ENCODE results near the gene TMEM185B. TPM values are rescaled to one million over a fixed set of nuclear protein-coding genes. Genes with fewer than 3 reads are reported as not detected.
"Not testable (repeated sequence)": the region's sequence is repeated elsewhere in the genome, so short reads cannot be mapped to it uniquely, and the experiment has no call there.

TMEM185B gene
- total and polyA plus RNA-seq, 4 experiments from 2014 or later = 17.5 to 24.9 (median 20.6) TPM

- peaks cover 0 to under 1% of the 10 kb centered on the region in 2 donors for H3K36me3 Mint-ChIP-seq
- no peak overlapping the region for H3K4me3 Mint-ChIP-seq
- H3K27me3 Mint-ChIP-seq = no peaks in the 10 kb centered on the region
- no peaks in the 10 kb centered on the region for H3K36me3 ChIP-seq (ENCODE audit: insufficient read depth, low read length)
- peaks cover 0 to 7% (median 1%) of the 10 kb centered on the region in 4 donors for H3K4me1 Mint-ChIP-seq
- H3K9me3 ChIP-seq (ENCODE audit: control insufficient read depth in 1 of 2, low read length in 2 of 2) = no peaks in the 10 kb centered on the region
- H3K27ac ChIP-seq (ENCODE audit: low read depth, low read length) = no peak overlapping the region
- no peaks in the 10 kb centered on the region for H3K27me3 ChIP-seq (ENCODE audit: insufficient read depth, low read length)
- no peaks in the 10 kb centered on the region for H3K4me1 ChIP-seq (ENCODE audit: insufficient read depth, low read length)
- no peak overlapping the region for H3K4me3 ChIP-seq (ENCODE audit: low read length in 2 of 2)
- intact Hi-C loops (cut with micrococcal nuclease) = no loop called here
- POLR2A ChIA-PET (ENCODE audit: partially characterized antibody) = interaction anchor here (0.6 kb wide), 1 partner anchor 171 kb away, joined by 3 read pairs; no protein-coding TSS in a partner anchor
- H3K9me3 Mint-ChIP-seq = peaks cover 0 to 2% (median 0%) of the 10 kb centered on the region in 8 donors
- CTCF ChIA-PET (ENCODE audit: partially characterized antibody) = interaction anchor here (1.4 to 1.6 kb wide), 2 partner anchors 19 to 109 kb away, joined by 3 to 7 read pairs; no protein-coding TSS in a partner anchor
- DNase-seq = no peak
- peak overlapping the region in 1 of 7 donors; percentile 24 for H3K27ac Mint-ChIP-seq
These were observed 19.2 kb downstream of the TMEM185B start for GRCh38 chr2:120204022-120204405.

DNA sequence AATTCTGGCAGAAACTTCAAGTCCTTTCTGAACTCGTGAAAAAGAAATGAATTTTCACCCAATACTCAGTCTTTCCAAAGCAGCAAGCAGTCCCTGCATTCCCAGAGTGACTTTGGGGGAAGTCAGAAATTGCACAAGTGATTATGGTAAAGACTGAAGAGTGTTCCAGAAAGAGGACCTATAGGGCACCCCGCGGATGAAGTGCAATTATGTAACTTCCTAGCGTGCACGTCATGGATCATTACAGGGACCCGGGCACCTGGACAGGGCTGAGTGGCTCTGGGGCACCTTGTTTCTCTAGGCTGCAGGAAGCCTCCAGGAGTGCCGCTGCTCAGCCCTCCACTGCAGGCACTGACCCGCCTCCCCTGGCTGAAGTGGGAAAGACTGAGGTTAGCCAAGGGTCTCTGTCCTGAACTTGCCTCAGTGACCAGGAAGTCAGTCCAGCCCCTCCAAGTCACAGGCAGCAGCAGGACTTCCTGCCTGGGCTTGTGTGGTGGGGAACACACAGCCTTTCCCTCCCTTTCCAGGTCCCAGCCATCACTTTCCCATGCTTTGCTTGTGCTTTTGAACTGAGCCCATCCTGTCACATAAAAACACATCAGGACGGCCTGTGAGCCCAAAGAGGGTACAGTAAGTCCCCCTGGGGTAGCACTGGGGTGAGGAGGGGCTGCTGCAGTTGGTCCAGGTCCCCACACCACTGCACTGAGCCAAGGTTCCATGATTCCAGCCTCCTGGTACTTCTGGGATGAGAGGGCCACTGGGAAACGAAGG, 19.8 kb downstream of the TMEM185B start:
- no peaks in the 10 kb centered on the region for H3K9me3 ChIP-seq (ENCODE audit: control insufficient read depth in 1 of 2, low read length in 2 of 2)
- Mint-ChIP-seq H3K36me3 (peaks cover 0 to 3% of the 10 kb centered on the region in 2 donors), H3K9me3 (peaks cover 0 to 5% (median 2%) of the 10 kb centered on the region in 8 donors), H3K27me3 (no peaks in the 10 kb centered on the region), H3K27ac (peak overlapping the region in 1 of 7 donors; percentile 24), H3K4me3 (no peak overlapping the region), H3K4me1 (peaks cover 0 to 7% (median 1%) of the 10 kb centered on the region in 4 donors)
- no peaks in the 10 kb centered on the region for H3K27me3 ChIP-seq (ENCODE audit: insufficient read depth, low read length)
- no peak for DNase-seq
- ChIA-PET POLR2A (ENCODE audit: partially characterized antibody) (no interaction called here), CTCF (ENCODE audit: partially characterized antibody) (no interaction called here)
- intact Hi-C loops (cut with micrococcal nuclease) = no loop called here
- no peaks in the 10 kb centered on the region for H3K4me1 ChIP-seq (ENCODE audit: insufficient read depth, low read length)
- no peak overlapping the region for H3K4me3 ChIP-seq (ENCODE audit: low read length in 2 of 2)
- H3K36me3 ChIP-seq (ENCODE audit: insufficient read depth, low read length) = no peaks in the 10 kb centered on the region
- H3K27ac ChIP-seq (ENCODE audit: low read depth, low read length) = no peak overlapping the region

- H3K27me3 ChIP-seq (ENCODE audit: insufficient read depth, low read length); H3K27me3 Mint-ChIP-seq; H3K4me3 Mint-ChIP-seq; H3K36me3 Mint-ChIP-seq; H3K36me3 ChIP-seq (ENCODE audit: insufficient read depth, low read length); intact Hi-C loops (cut with micrococcal nuclease); H3K9me3 ChIP-seq (ENCODE audit: control insufficient read depth in 1 of 2, low read length in 2 of 2); H3K27ac Mint-ChIP-seq; DNase-seq; H3K4me1 ChIP-seq (ENCODE audit: insufficient read depth, low read length); H3K4me3 ChIP-seq (ENCODE audit: low read length in 2 of 2); H3K27ac ChIP-seq (ENCODE audit: low read depth, low read length); H3K4me1 Mint-ChIP-seq: not testable (repeated sequence)
- peaks cover 0 to 31% (median 14%) of the 10 kb centered on the region in 8 donors for H3K9me3 Mint-ChIP-seq
- POLR2A ChIA-PET (ENCODE audit: partially characterized antibody) = interaction anchor here (1.6 kb wide), 1 partner anchor 19 kb away, joined by 4 read pairs; no protein-coding TSS in a partner anchor
- CTCF ChIA-PET (ENCODE audit: partially characterized antibody) = interaction anchor here (1.5 to 1.6 kb wide), 2 partner anchors 15 to 23 kb away, joined by 4 to 6 read pairs; no protein-coding TSS in a partner anchor
These were observed 23.3 kb downstream of the TMEM185B start for GRCh38 chr2:120199817-120200459.

DNA sequence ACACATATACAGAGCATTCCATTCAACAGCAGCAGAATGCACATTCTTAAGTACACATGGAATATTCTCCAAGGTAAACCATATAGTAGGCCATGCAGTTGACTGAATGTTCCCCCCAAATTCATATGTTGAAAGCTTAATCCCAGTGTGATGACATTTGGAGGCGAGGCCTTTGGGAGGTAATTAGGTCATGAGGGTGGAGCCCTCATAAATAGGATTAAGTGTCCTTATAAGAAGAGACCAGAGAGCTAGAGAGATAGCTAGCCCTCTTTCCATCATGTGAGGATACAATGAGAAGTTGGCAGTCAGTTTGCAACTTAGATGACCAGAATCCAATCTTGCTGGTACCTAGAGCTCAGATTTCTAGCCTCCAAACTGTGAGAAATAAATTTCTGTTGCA, 27.6 kb downstream of the TMEM185B start:
- CTCF ChIA-PET (ENCODE audit: partially characterized antibody) = interaction anchor here (1.2 to 1.6 kb wide), 4 partner anchors 13 to 21 kb away, joined by 3 to 4 read pairs (median 4); no protein-coding TSS in a partner anchor
- no peaks in the 10 kb centered on the region for H3K27me3 Mint-ChIP-seq
- H3K27me3 ChIP-seq (ENCODE audit: insufficient read depth, low read length) = no peaks in the 10 kb centered on the region
- POLR2A ChIA-PET (ENCODE audit: partially characterized antibody) = no interaction called here
- H3K27ac Mint-ChIP-seq = no peak overlapping the region
- no peak overlapping the region for H3K4me3 ChIP-seq (ENCODE audit: low read length in 2 of 2)
- no peak overlapping the region for H3K4me3 Mint-ChIP-seq
- no peaks in the 10 kb centered on the region for H3K4me1 Mint-ChIP-seq
- H3K9me3 ChIP-seq (ENCODE audit: control insufficient read depth in 1 of 2, low read length in 2 of 2) = peaks cover 0 to 5% of the 10 kb centered on the region in 2 donors
- H3K4me1 ChIP-seq (ENCODE audit: insufficient read depth, low read length) = no peaks in the 10 kb centered on the region
- peaks cover 0 to 63% (median 32%) of the 10 kb centered on the region in 8 donors for H3K9me3 Mint-ChIP-seq
- H3K36me3 Mint-ChIP-seq = peaks cover 13 to 14% of the 10 kb centered on the region in 2 donors
- H3K36me3 ChIP-seq (ENCODE audit: insufficient read depth, low read length) = no peaks in the 10 kb centered on the region
- DNase-seq = no peak
- no peak overlapping the region for H3K27ac ChIP-seq (ENCODE audit: low read depth, low read length)
- intact Hi-C loops (cut with micrococcal nuclease) = no loop called here

DNA sequence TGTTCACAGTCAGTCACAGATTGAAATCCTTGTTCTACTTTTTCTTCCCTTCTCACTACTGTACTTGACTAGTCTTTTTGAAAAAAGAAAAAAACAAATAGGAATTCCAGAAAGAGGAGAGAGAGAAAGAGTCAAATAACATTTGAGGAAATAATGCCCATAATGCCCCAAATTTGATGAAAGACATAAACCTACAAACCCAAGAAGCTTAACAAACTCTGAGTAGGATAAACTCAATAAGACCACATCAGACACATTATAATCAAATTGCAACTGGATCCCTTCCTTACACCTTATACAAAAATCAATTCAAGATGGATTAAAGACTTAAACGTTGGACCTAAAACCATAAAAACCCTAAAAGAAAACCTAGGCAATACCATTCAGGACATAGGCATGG, 30.9 kb downstream of the TMEM185B start:
- no peaks in the 10 kb centered on the region for H3K27me3 ChIP-seq (ENCODE audit: insufficient read depth, low read length)
- POLR2A ChIA-PET (ENCODE audit: partially characterized antibody) = no interaction called here

DNA sequence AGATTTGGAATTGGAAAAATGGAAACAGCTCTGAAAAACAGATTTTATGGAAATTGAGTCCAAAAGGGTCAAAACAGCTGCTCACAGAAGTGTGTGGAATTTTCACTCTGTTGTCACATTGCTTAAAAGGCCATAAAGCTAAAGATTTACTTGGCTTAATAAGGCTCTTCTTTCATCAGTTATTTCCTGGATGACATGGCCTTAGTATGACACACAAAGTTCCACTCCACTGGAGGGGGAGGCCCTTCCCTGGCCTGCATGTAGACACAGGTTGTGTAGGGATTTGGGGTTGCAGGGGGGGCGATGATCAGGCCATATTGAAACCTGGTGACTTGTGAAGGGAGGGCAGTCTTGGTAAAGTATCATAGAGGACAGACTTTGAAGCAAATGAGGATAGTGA, 34.0 kb downstream of the TMEM185B start:
- intact Hi-C loops (cut with micrococcal nuclease) = no loop called here
- no peaks in the 10 kb centered on the region for H3K36me3 ChIP-seq (ENCODE audit: insufficient read depth, low read length)
- no peaks in the 10 kb centered on the region for H3K4me1 ChIP-seq (ENCODE audit: insufficient read depth, low read length)
- H3K27ac ChIP-seq (ENCODE audit: low read depth, low read length) = no peak overlapping the region
- Mint-ChIP-seq H3K27me3 (no peaks in the 10 kb centered on the region), H3K9me3 (peaks cover 0 to 32% (median 24%) of the 10 kb centered on the region in 8 donors), H3K36me3 (peaks cover 10 to 15% of the 10 kb centered on the region in 2 donors), H3K27ac (peak overlapping the region in 1 of 7 donors; percentile 69), H3K4me3 (no peak overlapping the region), H3K4me1 (no peaks in the 10 kb centered on the region)
- H3K27me3 ChIP-seq (ENCODE audit: insufficient read depth, low read length) = no peaks in the 10 kb centered on the region
- POLR2A ChIA-PET (ENCODE audit: partially characterized antibody) = no interaction called here
- CTCF ChIA-PET (ENCODE audit: partially characterized antibody) = no interaction called here
- no peak overlapping the region for H3K4me3 ChIP-seq (ENCODE audit: low read length in 2 of 2)
- no peak for DNase-seq
- peaks cover 0 to 5% of the 10 kb centered on the region in 2 donors for H3K9me3 ChIP-seq (ENCODE audit: control insufficient read depth in 1 of 2, low read length in 2 of 2)

More for the DNA sequence above, 30.9 kb downstream of the TMEM185B start:
- intact Hi-C loops (cut with micrococcal nuclease) = no loop called here
- H3K36me3 ChIP-seq (ENCODE audit: insufficient read depth, low read length) = no peaks in the 10 kb centered on the region
- H3K36me3 Mint-ChIP-seq = peaks cover 10 to 15% of the 10 kb centered on the region in 2 donors
- no peak overlapping the region for H3K4me3 ChIP-seq (ENCODE audit: low read length in 2 of 2)
- H3K4me3 Mint-ChIP-seq = no peak overlapping the region
- H3K4me1 ChIP-seq (ENCODE audit: insufficient read depth, low read length) = no peaks in the 10 kb centered on the region
- DNase-seq = no peak
- H3K27ac Mint-ChIP-seq = no peak overlapping the region
- no peaks in the 10 kb centered on the region for H3K27me3 Mint-ChIP-seq
- no peak overlapping the region for H3K27ac ChIP-seq (ENCODE audit: low read depth, low read length)
- peaks cover 0 to 5% of the 10 kb centered on the region in 2 donors for H3K9me3 ChIP-seq (ENCODE audit: control insufficient read depth in 1 of 2, low read length in 2 of 2)
- H3K4me1 Mint-ChIP-seq = no peaks in the 10 kb centered on the region
- peaks cover 0 to 55% (median 28%) of the 10 kb centered on the region in 8 donors for H3K9me3 Mint-ChIP-seq
- CTCF ChIA-PET (ENCODE audit: partially characterized antibody) = no interaction called here

DNA sequence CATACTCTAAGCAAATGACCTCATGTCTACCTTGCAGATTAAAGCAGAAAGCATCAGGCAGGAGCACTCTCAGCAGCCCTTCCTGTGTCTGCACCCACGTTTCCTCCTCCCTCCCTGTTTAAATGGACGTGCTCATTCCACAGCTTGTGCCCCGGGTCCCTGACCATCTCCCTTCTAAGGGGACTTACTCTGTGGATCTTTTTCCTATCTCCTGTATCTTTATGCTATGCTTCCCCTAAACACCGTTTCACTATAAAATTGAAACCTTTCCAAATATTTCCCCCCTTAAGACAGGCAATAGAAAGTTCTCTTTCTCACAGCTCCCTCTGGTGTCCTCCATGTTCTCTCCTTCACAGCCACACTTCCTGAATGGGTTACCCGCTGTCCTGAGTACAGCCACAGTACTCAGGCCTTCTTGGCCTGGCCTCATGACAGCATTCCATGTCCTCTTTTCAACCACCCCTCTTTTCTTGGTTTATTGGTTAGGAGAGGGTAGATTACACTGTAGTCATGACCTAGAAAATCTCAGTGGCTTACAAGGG, 41.1 kb downstream of the TMEM185B start:
- peak overlapping the region in 1 of 2 donors; percentile 9 for H3K4me3 ChIP-seq (ENCODE audit: low read length in 2 of 2)
- H3K4me1 ChIP-seq (ENCODE audit: insufficient read depth, low read length) = peaks cover 44% of the 10 kb centered on the region
- Mint-ChIP-seq H3K27ac (peak overlapping the region; percentile 19 to 90 (median 86)), H3K4me1 (peaks cover 29 to 60% (median 42%) of the 10 kb centered on the region in 4 donors), H3K9me3 (peaks cover 0 to 5% (median 0%) of the 10 kb centered on the region in 8 donors), H3K27me3 (no peaks in the 10 kb centered on the region), H3K4me3 (peak overlapping the region; percentile 32 to 83 (median 62)), H3K36me3 (peaks cover 0 to 4% of the 10 kb centered on the region in 2 donors)
- H3K9me3 ChIP-seq (ENCODE audit: control insufficient read depth in 1 of 2, low read length in 2 of 2) = no peaks in the 10 kb centered on the region
- no peaks in the 10 kb centered on the region for H3K36me3 ChIP-seq (ENCODE audit: insufficient read depth, low read length)
- intact Hi-C loops (cut with micrococcal nuclease) = no loop called here
- H3K27me3 ChIP-seq (ENCODE audit: insufficient read depth, low read length) = no peaks in the 10 kb centered on the region
- DNase-seq = no peak
- CTCF ChIA-PET (ENCODE audit: partially characterized antibody) = interaction anchor here (1.8 to 2.7 kb wide), 3 partner anchors 11 to 477 kb away, joined by 6 to 9 read pairs (median 8); no protein-coding TSS in a partner anchor
- H3K27ac ChIP-seq (ENCODE audit: low read depth, low read length) = no peak overlapping the region
- POLR2A ChIA-PET (ENCODE audit: partially characterized antibody) = interaction anchor here (0.8 kb wide), 1 partner anchor 19 kb away, joined by 3 read pairs; no protein-coding TSS in a partner anchor
